ENCODE results near the gene NES.
A peak's percentile ranks its signal among the peaks of the same experiment; 100 is the strongest.

NES gene

GRCh38 chr1:156624814-156625435, 52.3 kb downstream of the NES start:
- DNase-seq (ENCODE audit: low read depth): no peak
- H3K4me3 ChIP-seq (ENCODE audit: low read length): no peak overlapping the region
- no peak for TF ChIP-seq CTCF (conservative IDR thresholded peaks at IDR 0.05; ENCODE audit: low read length)

- H3K4me3 ChIP-seq (ENCODE audit: low read length): peak overlapping the region; percentile 30; the same call in 1 of the 2 replicates
- TF ChIP-seq CTCF (conservative IDR thresholded peaks at IDR 0.05; ENCODE audit: low read length): peak; percentile 41
- peak; percentile 18 for DNase-seq (ENCODE audit: low read depth)
These were observed 53.0 kb downstream of the NES start for GRCh38 chr1:156623946-156624813.

- no peak for TF ChIP-seq CTCF (conservative IDR thresholded peaks at IDR 0.05; ENCODE audit: low read length)
- DNase-seq (ENCODE audit: low read depth): no peak
- H3K4me3 ChIP-seq (ENCODE audit: low read length): no peak overlapping the region
These were observed 54.5 kb downstream of the NES start for GRCh38 chr1:156622581-156623297.

GRCh38 chr1:156619582-156619955, 57.6 kb downstream of the NES start:
- no peak for DNase-seq (ENCODE audit: low read depth)

GRCh38 chr1:156618853-156619581, 58.2 kb downstream of the NES start, which contains the start of gene HAPLN2:
TSS of gene HAPLN2 (plus strand) at chr1:156619415. CDS start at chr1:156623491, 4,076 bp downstream.
- H3K4me3 ChIP-seq (ENCODE audit: low read length): no peak within 1 kb of the TSS
- DNase-seq (ENCODE audit: low read depth): no peak
- TF ChIP-seq CTCF (conservative IDR thresholded peaks at IDR 0.05; ENCODE audit: low read length): peak; percentile 45

More at GRCh38 chr1:156619582-156619955, 57.6 kb downstream of the NES start:
- no peak overlapping the region for H3K4me3 ChIP-seq (ENCODE audit: low read length)
- TF ChIP-seq CTCF (conservative IDR thresholded peaks at IDR 0.05; ENCODE audit: low read length): no peak

Data from AG10803 (cell line).